Panc1 (cell line): ENCODE data around the gene METTL24. TPM values are rescaled to one million over a fixed set of nuclear protein-coding genes. Genes with fewer than 3 reads are reported as not detected.
"Not testable (repeated sequence)": the region's sequence is repeated elsewhere in the genome, so short reads cannot be mapped to it uniquely, and the experiment has no call there.

ENCODE experiments used
- ATAC-seq: fragments of 200-7000 bp; cut with Tn5 transposase; 2 replicates; pipeline ENCODE4 v1.9.1; 2020; ENCODE audit warnings: mild to moderate bottlenecking, moderate library complexity
- BruUV-seq: library from RNA; stranded (reverse); fragments of 400-500 nt; replicated peaks from 2 replicates; lab custom pipeline; 2021; lab: Mats Ljungman, UMichigan
- CTCF ChIA-PET: fragments of 300-600 bp; sonication (Branson Sonifier 250); formaldehyde crosslinking; loops from one replicate; lab custom pipeline; 2022; ENCODE audit warnings: antibody characterized with exemption; lab: Charles Lee
- POLR2A ChIA-PET: fragments of 300-600 bp; sonication (Branson Sonifier 250); formaldehyde crosslinking; loops from one replicate; lab custom pipeline; 2022; ENCODE audit warnings: antibody characterized with exemption; lab: Charles Lee
- DNase-seq: peaks from one replicate; pipeline ENCODE4 v3.0.0-alpha.2; 2010; ENCODE audit warnings: low read depth, low spot score
- H3K27ac ChIP-seq: 2 replicates; pipeline ENCODE4 v1.5.1; 2011; ENCODE audit warnings: mild to moderate bottlenecking, low read length, inconsistent platforms
- H3K27me3 ChIP-seq: fragments of 200-500 bp; sonication (Bioruptor generic); 2 replicates; pipeline ENCODE4 v1.6.0; 2014; ENCODE audit warnings: low read length, inconsistent platforms; ENCODE audit not compliant: control insufficient read depth, insufficient read depth
- H3K36me3 ChIP-seq: fragments of 200-500 bp; sonication (Bioruptor generic); 2 replicates; pipeline ENCODE4 v1.5.1; 2014; ENCODE audit warnings: inconsistent platforms, mild to moderate bottlenecking, low read length, moderate library complexity; ENCODE audit not compliant: control insufficient read depth, insufficient read depth
- H3K4me1 ChIP-seq: 2 replicates; pipeline ENCODE4 v1.5.1; 2011; ENCODE audit warnings: inconsistent platforms, mild to moderate bottlenecking, low read length, moderate library complexity; ENCODE audit not compliant: control insufficient read depth, insufficient read depth
- H3K4me3 ChIP-seq, 2 experiments: 2 replicates each; pipeline ENCODE4 v1.5.1; 2011 to 2012; ENCODE audit warnings: low read depth in 2 of 2, low read length in 2 of 2, mild to moderate bottlenecking in 2 of 2, inconsistent platforms in 1 of 2, moderate library complexity in 1 of 2
- H3K9me3 ChIP-seq: fragments of 200-500 bp; sonication (Bioruptor generic); 2 replicates; pipeline ENCODE4 v1.5.1; 2014; ENCODE audit warnings: low read depth, mild to moderate bottlenecking, inconsistent platforms, low read length, moderate library complexity; ENCODE audit not compliant: control insufficient read depth, insufficient read depth
- POLR2AphosphoS5 ChIP-seq: IDR thresholded peaks from 2 replicates; pipeline ENCODE4 v1.6.1; 2012; ENCODE audit warnings: mild to moderate bottlenecking, low read depth, low read length, moderate library complexity
- SIN3A ChIP-seq: IDR thresholded peaks from 2 replicates; pipeline ENCODE4 v1.6.1; 2012; ENCODE audit warnings: low read depth, mild to moderate bottlenecking, low read length, moderate library complexity, borderline replicate concordance; ENCODE audit not compliant: insufficient read depth
- TCF7L2 ChIP-seq: IDR thresholded peaks from 2 replicates; pipeline ENCODE4 v1.6.1; 2011; ENCODE audit warnings: mild to moderate bottlenecking, low read depth, low read length, inconsistent platforms
- in situ Hi-C: cut with HindIII; loops from 2 replicates; pipeline ENCODE4 v1.10.0; 2016; ENCODE audit warnings: low sequenced_read_pairs, low pct_unique_long_range_greater_than_20kb
- intact Hi-C: fragments of 100-400 bp; cut with micrococcal nuclease; formaldehyde crosslinking; loops from one replicate; pipeline ENCODE4 v1.10.0; 2022; ENCODE audit not compliant: unreplicated experiment
- total RNA-seq: library from RNA; stranded (reverse); gene quantifications from one replicate; pipeline ENCODE4 v1.2.1, GENCODE V29; 2021; ENCODE audit not compliant: unreplicated experiment
- TF ChIP-seq, protein P1 (sequence below), 2 experiments: IDR thresholded peaks; 2 replicates each; pipeline ENCODE4 v1.6.1; 2011 to 2012; ENCODE audit warnings: low read depth in 2 of 2, control low read depth in 1 of 2, low read length in 1 of 2, mild to moderate bottlenecking in 1 of 2, moderate library complexity in 1 of 2; ENCODE audit not compliant: insufficient read depth in 1 of 2
- TF ChIP-seq, protein P2 (sequence below): fragments of 450-650 bp; IDR thresholded peaks from 2 replicates; pipeline ENCODE4 v1.5.1; 2017; ENCODE audit warnings: mild to moderate bottlenecking

METTL24 gene
- total RNA-seq, 1 experiment from 2014 or later = not detected

DNA sequence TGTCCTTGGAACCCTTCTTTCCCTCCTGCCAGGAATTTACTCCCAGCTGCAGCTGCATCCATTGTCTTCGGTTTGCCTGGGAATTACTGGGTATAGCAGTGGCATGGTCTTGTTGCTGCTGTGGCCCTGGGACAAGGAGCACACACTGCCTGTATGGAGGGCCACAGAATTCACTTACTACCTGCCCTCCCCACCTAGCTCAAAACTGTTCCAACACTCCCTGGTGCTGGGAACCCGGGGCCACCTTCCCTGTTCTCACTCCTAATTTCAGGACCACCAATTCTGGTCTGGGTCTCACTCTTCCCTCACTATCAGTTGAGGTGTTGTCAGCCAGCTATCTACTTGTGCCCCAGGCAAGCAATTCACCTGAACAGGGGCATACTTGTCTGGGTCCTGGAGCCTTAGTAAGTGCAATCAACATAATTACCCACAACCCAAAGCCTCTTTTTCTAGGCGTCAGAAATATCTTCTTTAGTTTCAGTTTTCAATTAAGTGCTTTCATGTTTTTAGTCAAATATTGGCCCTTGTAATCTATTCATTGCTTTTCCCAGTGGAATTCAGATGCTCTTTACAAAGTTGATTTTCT, 47.2 kb downstream of the METTL24 start:
- ChIA-PET POLR2A (interaction anchor here (0.7 kb wide), 1 partner anchor 90 kb away, joined by 8 read pairs; no protein-coding TSS in a partner anchor), CTCF (no interaction called here)
- DNase-seq (no peak), ATAC-seq (no peak)
- no TSS peak for BruUV-seq
- H3K4me3 ChIP-seq = no peak overlapping the region
- H3K4me1 ChIP-seq = no peaks in the 10 kb centered on the region
- TF ChIP-seq POLR2AphosphoS5 (no peak), SIN3A (no peak)
- TF ChIP-seq, protein P1, sequence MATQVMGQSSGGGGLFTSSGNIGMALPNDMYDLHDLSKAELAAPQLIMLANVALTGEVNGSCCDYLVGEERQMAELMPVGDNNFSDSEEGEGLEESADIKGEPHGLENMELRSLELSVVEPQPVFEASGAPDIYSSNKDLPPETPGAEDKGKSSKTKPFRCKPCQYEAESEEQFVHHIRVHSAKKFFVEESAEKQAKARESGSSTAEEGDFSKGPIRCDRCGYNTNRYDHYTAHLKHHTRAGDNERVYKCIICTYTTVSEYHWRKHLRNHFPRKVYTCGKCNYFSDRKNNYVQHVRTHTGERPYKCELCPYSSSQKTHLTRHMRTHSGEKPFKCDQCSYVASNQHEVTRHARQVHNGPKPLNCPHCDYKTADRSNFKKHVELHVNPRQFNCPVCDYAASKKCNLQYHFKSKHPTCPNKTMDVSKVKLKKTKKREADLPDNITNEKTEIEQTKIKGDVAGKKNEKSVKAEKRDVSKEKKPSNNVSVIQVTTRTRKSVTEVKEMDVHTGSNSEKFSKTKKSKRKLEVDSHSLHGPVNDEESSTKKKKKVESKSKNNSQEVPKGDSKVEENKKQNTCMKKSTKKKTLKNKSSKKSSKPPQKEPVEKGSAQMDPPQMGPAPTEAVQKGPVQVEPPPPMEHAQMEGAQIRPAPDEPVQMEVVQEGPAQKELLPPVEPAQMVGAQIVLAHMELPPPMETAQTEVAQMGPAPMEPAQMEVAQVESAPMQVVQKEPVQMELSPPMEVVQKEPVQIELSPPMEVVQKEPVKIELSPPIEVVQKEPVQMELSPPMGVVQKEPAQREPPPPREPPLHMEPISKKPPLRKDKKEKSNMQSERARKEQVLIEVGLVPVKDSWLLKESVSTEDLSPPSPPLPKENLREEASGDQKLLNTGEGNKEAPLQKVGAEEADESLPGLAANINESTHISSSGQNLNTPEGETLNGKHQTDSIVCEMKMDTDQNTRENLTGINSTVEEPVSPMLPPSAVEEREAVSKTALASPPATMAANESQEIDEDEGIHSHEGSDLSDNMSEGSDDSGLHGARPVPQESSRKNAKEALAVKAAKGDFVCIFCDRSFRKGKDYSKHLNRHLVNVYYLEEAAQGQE (IDR thresholded peaks at IDR 0.05; ENCODE audit: insufficient read depth in 1 of 2, low read depth in 2 of 2, low read length in 1 of 2) = no peak
- TF ChIP-seq, protein P2, sequence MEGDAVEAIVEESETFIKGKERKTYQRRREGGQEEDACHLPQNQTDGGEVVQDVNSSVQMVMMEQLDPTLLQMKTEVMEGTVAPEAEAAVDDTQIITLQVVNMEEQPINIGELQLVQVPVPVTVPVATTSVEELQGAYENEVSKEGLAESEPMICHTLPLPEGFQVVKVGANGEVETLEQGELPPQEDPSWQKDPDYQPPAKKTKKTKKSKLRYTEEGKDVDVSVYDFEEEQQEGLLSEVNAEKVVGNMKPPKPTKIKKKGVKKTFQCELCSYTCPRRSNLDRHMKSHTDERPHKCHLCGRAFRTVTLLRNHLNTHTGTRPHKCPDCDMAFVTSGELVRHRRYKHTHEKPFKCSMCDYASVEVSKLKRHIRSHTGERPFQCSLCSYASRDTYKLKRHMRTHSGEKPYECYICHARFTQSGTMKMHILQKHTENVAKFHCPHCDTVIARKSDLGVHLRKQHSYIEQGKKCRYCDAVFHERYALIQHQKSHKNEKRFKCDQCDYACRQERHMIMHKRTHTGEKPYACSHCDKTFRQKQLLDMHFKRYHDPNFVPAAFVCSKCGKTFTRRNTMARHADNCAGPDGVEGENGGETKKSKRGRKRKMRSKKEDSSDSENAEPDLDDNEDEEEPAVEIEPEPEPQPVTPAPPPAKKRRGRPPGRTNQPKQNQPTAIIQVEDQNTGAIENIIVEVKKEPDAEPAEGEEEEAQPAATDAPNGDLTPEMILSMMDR = no peak
- no peaks in the 10 kb centered on the region for H3K9me3 ChIP-seq
- no peak overlapping the region for H3K27ac ChIP-seq
- no peaks in the 10 kb centered on the region for H3K36me3 ChIP-seq
- in situ Hi-C loops (no loop called here), intact Hi-C loops (no loop called here)
- peaks cover 13% of the 10 kb centered on the region; the same call in 1 of the 2 replicates for H3K27me3 ChIP-seq

DNA sequence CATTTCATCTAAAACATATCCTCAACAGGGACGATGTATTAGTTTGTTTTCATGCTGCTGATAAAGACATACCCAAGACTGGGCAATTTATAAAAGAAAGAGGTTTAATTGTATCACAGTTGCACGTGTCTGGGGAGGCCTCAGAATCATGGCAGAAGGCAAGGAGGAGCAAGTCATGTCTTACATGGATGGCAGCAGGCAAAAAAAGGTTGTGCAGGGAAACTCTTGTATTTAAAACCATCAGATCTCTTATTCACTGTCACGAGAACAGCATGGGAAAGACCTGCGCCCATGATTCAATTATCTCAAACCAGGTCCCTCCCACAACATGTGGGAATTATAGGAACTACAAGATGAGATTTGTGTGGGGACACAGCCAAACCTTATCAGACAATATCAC, 48.7 kb downstream of the METTL24 start:
- H3K27me3 ChIP-seq, DNase-seq, H3K36me3 ChIP-seq, CTCF ChIA-PET, ATAC-seq, H3K27ac ChIP-seq, H3K4me3 ChIP-seq, H3K4me1 ChIP-seq, in situ Hi-C loops, POLR2A ChIA-PET, intact Hi-C loops, BruUV-seq, H3K9me3 ChIP-seq: not testable (repeated sequence)

DNA sequence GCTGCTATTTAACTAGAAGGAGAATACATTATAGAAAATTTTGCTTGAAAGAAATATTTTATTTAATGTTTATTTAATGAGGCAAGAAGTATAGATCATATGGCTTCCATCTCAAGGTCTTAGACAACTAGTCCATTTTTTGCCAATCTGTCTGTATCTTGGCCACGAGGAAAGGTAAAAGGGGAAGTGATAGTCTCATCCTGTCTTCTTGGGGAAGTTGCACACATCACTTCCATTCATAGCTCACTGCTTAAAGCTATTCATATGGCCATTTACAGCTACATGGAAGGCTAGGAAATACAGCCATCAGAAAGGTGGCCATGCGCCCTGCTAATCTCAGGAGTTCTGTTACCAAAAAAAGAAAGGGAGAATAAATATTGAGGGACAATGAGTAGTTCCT, 50.8 kb downstream of the METTL24 start:
- Histone ChIP-seq H3K27ac (no peak overlapping the region), H3K4me3 (no peak overlapping the region), H3K9me3 (no peaks in the 10 kb centered on the region), H3K36me3 (no peaks in the 10 kb centered on the region), H3K27me3 (peaks cover 2% of the 10 kb centered on the region; the same call in 1 of the 2 replicates), H3K4me1 (no peaks in the 10 kb centered on the region)
- BruUV-seq = no TSS peak
- CTCF ChIA-PET = no interaction called here
- intact Hi-C loops (no loop called here), in situ Hi-C loops (no loop called here)
- ATAC-seq (no peak), DNase-seq (no peak)
- TF ChIP-seq POLR2AphosphoS5 = no peak
- TF ChIP-seq SIN3A = no peak
- TF ChIP-seq TCF7L2 = no peak
- TF ChIP-seq, protein P1 (IDR thresholded peaks at IDR 0.05; ENCODE audit: insufficient read depth in 1 of 2, low read depth in 2 of 2, low read length in 1 of 2) = no peak
- TF ChIP-seq, protein P2 = no peak
- POLR2A ChIA-PET = no interaction called here
